Nephron (organoid): Measurements from ENCODE around the gene MTERF4.

ENCODE experiments used
- H3K27ac Mint-ChIP-seq, 3 experiments: 2 replicates each; pipeline ENCODE4 v1.8.0; 2020; ENCODE audit warnings: mixed read lengths in 3 of 3, mild to moderate bottlenecking in 2 of 3, moderate library complexity in 1 of 3
- H3K27me3 Mint-ChIP-seq: 2 replicates; pipeline ENCODE4 v1.8.0; 2021; ENCODE audit warnings: low read depth, mild to moderate bottlenecking, moderate library complexity, mixed read lengths
- H3K36me3 Mint-ChIP-seq: 2 replicates; pipeline ENCODE4 v1.8.0; 2020; ENCODE audit warnings: low read depth, mixed read lengths
- H3K4me1 Mint-ChIP-seq: 2 replicates; pipeline ENCODE4 v1.8.0; 2020; ENCODE audit warnings: mixed read lengths
- H3K4me3 Mint-ChIP-seq, 3 experiments: 2 replicates each; pipeline ENCODE4 v1.8.0; 2020; ENCODE audit warnings: mild to moderate bottlenecking in 3 of 3, mixed read lengths in 3 of 3, moderate library complexity in 2 of 3
- H3K9me3 Mint-ChIP-seq: 2 replicates; pipeline ENCODE4 v1.8.0; 2020; ENCODE audit warnings: mixed read lengths
- TF ChIP-seq, protein P1 (sequence below), 3 experiments: fragments of 200-600 bp; sonication (generic); IDR thresholded peaks; one replicate each; pipeline ENCODE4 v1.5.0; 2021; ENCODE audit warnings: antibody characterized with exemption in 3 of 3; ENCODE audit not compliant: unreplicated experiment in 3 of 3

MTERF4 gene

DNA sequence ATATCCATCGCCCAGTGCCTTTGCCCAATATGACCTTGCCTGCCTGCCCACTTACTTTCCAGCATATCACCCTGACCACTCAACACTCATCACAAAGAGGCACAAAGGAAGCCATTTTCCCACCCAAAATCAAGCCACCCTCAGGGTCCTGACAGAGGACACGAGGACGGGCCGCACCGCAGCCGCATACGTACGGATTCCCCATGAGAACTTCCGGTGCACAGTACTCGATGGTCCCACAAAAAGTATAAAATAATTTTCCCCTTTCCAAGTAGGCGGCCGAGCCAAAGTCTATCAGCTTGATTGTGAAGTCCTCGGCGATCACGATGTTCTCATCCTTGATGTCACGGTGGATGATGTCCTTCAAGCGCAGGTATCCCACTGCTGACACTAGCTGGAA, 10.0 kb upstream of the MTERF4 start:
- Mint-ChIP-seq H3K4me3 (no peak overlapping the region), H3K27ac (no peak overlapping the region), H3K36me3 (peaks cover 19% of the 10 kb centered on the region), H3K4me1 (no peaks in the 10 kb centered on the region), H3K27me3 (no peaks in the 10 kb centered on the region), H3K9me3 (no peaks in the 10 kb centered on the region)
- TF ChIP-seq, protein P1, sequence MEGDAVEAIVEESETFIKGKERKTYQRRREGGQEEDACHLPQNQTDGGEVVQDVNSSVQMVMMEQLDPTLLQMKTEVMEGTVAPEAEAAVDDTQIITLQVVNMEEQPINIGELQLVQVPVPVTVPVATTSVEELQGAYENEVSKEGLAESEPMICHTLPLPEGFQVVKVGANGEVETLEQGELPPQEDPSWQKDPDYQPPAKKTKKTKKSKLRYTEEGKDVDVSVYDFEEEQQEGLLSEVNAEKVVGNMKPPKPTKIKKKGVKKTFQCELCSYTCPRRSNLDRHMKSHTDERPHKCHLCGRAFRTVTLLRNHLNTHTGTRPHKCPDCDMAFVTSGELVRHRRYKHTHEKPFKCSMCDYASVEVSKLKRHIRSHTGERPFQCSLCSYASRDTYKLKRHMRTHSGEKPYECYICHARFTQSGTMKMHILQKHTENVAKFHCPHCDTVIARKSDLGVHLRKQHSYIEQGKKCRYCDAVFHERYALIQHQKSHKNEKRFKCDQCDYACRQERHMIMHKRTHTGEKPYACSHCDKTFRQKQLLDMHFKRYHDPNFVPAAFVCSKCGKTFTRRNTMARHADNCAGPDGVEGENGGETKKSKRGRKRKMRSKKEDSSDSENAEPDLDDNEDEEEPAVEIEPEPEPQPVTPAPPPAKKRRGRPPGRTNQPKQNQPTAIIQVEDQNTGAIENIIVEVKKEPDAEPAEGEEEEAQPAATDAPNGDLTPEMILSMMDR (IDR thresholded peaks at IDR 0.05; ENCODE audit: unreplicated experiment in 3 of 3), result no peak

DNA sequence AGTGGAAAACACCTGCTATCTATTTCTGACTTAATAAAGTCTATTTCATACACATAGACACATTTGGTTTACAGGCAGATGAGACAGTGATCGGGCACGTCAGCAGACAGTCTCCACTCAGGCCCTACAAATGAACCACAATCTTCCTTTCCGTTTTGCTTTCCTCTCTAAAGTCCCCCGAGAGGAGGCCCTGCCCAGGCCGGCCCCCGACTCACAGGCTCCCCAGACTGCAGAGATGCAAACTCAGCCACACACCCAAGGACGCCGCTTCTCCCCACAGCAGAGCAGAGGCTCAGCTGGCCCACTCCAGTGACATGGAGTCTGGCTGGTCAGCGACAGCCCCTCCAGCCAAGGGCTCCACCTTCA, 9.3 kb upstream of the MTERF4 start:
- Mint-ChIP-seq H3K4me1 (no peaks in the 10 kb centered on the region), H3K4me3 (no peak overlapping the region), H3K9me3 (no peaks in the 10 kb centered on the region), H3K27me3 (no peaks in the 10 kb centered on the region), H3K36me3 (peaks cover 19% of the 10 kb centered on the region), H3K27ac (no peak overlapping the region)
- TF ChIP-seq, protein P1 (IDR thresholded peaks at IDR 0.05; ENCODE audit: unreplicated experiment in 3 of 3), result no peak

DNA sequence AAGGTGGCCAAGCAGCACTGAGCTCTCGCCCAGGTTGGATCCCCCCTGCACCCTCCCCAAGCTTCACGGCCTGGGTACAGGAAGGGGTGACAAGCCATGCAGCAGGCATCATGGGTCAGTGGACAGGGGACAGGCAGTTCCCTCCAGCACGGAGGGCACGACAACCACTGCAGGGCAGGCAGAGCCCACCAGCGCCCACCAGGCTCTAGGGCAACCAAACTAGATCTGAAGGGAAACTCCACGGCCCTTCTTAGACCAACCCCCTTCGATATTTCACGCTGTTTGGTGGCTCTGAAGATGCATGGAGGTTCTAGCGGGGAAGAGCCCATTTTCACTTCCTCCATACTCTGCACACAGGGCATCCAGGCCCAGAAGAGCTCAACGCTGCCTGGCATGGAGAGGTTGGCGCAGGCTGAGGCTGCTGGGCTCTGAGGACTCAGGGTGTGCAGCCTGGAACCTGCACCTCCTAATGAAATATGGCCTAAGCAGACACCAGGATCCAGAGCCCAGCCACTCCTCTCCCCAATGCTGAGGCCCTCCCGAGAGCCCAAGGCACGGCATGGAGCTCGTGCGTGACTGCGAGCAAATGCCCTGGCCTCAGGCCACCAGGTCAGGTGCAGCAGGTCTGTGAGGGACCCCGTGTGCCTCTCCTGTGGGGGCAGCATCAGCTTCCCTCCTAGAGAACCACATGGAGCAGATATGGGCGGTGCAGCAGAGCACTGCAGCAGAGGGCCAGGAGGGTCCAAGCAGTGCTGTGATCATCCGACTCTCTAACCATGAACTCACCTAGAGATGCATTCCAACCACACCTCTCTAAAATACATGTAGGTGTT, 8.7 kb upstream of the MTERF4 start:
- TF ChIP-seq, protein P1 (IDR thresholded peaks at IDR 0.05; ENCODE audit: unreplicated experiment in 3 of 3), result no peak
- Mint-ChIP-seq H3K9me3 (no peaks in the 10 kb centered on the region), H3K27ac (no peak overlapping the region), H3K4me3 (no peak overlapping the region), H3K27me3 (no peaks in the 10 kb centered on the region), H3K36me3 (peaks cover 14% of the 10 kb centered on the region), H3K4me1 (no peaks in the 10 kb centered on the region)

DNA sequence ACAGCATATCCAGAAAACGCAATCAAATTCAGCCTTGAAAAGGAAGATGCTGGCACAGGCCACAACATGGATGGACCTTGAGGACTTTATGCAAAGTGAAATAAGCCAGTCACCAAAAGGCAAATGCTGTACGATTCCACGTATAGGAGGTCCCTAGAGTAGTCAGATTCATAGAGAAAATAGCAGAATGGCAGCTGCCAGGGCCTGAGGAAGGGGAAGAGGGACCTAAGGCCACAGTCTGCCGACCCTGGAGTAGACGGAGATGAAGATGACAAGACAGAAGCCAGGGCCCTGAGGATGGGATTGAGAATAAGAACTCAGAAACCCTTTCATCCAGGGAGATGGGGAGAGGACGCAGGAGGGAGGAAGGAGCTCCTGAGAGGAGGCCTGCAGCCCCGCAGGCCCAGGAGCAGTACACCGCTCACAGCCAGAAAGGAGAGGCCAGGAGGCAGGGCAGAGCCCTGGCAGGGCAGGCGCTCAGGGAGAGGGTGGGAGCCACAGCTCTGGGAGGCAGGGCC, 8.1 kb upstream of the MTERF4 start:
- no peak overlapping the region for H3K4me3 Mint-ChIP-seq
- no peaks in the 10 kb centered on the region for H3K27me3 Mint-ChIP-seq
- no peak overlapping the region for H3K27ac Mint-ChIP-seq
- H3K36me3 Mint-ChIP-seq, result peaks cover 12% of the 10 kb centered on the region
- TF ChIP-seq, protein P1 (IDR thresholded peaks at IDR 0.05; ENCODE audit: unreplicated experiment in 3 of 3), result no peak
- no peaks in the 10 kb centered on the region for H3K4me1 Mint-ChIP-seq
- H3K9me3 Mint-ChIP-seq, result no peaks in the 10 kb centered on the region

DNA sequence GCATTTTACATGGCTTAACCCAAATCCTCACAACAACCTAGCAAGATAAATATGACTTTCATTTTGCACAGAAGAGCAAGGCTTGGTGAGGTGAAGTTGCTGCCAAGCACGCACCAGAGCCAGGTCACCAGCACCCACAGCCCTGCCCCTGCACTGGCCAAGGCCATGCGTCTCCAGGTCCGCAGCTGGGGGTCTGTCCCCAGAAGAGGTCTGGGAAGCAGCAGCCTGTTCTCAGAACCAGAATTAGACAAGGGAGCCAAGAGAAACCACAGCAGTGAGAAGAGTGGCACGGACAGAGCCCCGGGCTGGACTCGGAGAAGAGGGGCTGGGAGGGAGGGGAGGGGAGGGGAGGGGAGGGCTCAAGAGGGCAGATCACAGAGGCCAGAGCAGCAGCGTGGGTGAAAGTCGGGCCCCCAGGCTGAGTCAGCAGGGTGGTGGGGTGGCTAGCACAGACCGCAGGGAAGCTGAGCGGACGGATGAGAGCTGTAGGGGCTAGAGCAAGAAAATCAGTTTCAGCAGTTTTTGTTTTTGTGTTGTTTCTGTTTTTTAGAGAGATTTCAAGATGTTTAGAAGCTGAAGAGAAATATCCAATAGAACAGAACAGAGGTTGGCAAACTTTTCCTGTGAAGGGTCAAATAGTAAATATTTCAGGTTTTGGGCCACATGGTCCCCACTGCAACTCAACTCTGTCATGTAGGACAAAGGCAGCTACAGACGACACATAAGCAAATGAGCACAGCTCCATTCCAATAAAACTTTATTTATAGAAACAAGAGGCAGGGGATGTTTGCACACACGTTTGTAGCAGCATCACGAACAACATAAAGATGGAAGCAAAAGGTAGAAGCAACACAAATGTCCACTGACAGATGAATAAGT, 7.4 kb upstream of the MTERF4 start:
- H3K36me3 Mint-ChIP-seq, result peaks cover 5% of the 10 kb centered on the region
- H3K4me1 Mint-ChIP-seq, result no peaks in the 10 kb centered on the region
- no peak overlapping the region for H3K4me3 Mint-ChIP-seq
- H3K27ac Mint-ChIP-seq, result no peak overlapping the region
- H3K9me3 Mint-ChIP-seq, result no peaks in the 10 kb centered on the region
- H3K27me3 Mint-ChIP-seq, result no peaks in the 10 kb centered on the region
- TF ChIP-seq, protein P1 (IDR thresholded peaks at IDR 0.05; ENCODE audit: unreplicated experiment in 3 of 3), result no peak
